HG03139 (cell line): ENCODE data around the gene MT1M.
"Not testable (repeated sequence)": the region's sequence is repeated elsewhere in the genome, so short reads cannot be mapped to it uniquely, and the experiment has no call there.

Experiments
- ATAC-seq: cut with Tn5 transposase; IDR thresholded peaks from one replicate; pipeline ENCODE4 v1.9.1; 2021; ENCODE audit not compliant: unreplicated experiment

MT1M gene

DNA sequence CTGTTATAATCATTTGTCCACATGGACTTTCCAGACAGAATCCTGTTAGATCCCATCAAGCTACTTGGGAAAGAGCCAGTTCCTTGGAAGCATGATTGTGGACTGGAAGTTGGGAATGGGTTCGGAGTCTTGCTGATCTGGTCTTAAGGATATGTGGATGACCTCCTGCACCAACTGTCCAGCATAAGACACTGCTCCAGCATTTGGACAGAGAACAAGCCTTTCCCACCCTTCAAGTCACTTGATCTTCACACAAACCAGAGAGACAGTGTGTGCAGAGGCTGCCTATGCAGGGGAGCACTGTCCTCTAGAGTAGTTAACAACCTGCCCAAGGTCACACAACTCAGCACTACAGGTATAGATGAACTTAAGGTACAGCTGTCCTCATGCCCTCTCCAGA, 13.4 kb downstream of the MT1M start:
- no peak for ATAC-seq

DNA sequence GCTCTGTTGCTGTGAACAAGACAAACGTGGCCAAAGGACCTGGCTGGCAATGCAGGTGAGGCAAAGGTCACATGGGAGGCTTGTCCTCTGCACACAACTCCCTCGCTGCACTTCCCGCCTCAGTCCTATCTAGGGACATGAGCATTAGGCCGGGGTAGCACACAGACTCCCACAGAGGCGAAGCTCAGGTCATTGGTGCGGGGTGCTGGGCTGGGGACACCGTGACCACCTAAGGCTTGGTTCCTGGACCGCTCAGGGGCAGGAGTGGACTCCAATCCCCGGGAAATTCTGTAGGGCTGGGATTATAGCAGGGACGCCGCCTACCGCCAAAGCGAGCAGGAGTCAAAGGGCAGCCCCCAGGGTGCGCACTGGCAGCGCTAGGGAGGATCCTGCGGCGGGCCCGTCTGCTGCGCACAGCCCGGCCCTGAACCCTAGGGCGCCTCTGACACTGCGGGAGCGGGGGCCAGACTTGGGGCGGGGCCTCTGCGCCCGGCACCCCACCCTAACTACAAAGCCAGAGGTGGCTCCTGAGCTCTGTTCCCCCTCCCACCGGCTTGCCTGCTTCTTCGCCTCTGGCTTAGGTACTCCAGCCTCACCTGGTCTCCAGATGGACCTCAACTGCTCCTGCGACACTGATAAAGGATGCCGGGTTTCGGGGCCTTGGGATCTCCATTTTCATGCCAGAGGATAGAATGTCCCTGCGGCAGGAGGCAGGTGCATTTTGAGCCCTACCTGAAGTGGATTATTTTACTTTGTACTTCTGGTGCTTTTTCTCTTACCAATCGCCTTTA, 15.4 kb downstream of the MT1M start:
- ATAC-seq: no peak

DNA sequence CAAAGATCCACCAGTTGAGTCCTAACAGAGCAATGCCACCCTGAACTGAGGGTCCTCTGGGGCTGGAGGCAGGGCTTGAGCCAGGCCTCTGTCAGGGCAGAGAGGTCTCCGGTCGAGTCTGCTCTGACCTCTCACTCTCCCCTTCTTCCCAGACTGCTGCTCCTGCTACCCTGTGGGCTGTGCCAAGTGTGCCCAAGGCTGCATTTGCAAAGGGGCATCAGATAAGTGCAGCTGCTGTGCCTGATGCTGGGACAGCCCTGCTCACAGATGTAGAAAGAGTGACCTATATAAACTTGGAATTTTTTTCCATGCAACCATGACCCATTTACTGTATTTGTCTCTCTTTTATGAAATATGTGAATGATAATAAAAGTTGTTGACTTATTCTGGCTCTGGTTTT, 16.8 kb downstream of the MT1M start:
- ATAC-seq: no peak

DNA sequence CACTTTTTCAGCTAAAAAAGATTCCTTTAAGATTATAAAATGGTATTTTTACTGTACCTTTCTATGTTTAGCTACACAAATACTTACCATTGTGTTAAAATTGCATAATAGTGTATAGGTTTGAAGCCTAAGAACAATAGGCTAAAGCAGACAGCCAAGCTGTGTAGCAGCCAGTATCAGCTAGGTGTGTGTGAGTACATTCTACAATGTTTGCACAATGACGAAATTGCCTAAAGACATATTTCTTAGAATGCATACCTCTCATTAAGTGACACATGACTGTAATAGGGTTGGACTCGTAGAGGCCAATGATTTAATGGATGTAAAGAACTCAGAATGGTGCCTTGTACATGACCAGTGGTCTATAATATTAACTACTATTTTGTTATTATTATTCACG, 17.4 kb downstream of the MT1M start:
- no peak for ATAC-seq

DNA sequence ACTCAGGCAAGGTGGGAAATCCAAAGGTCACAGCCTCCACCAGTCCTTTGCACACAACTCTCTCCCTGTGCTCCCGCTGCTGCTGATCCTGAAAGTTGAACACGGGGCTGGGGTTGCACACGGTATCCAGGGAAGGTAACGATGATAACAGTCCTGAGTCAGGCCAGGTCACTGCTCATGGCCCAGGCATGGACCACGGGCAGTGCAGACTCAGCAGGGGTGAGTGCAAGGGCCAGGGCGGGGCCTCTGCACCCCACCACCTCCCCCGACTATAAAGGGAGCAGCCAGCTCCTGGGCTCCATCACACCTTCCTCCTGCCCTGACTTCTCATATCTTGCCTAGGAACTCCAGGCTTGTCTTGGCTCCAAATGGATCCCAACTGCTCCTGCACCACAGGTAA, 19.1 kb downstream of the MT1M start, which contains the start of gene MT1B:
MT1B (plus strand) TSS at position 301 of the 400 bp plus-strand sequence; CDS start at position 369, 68 bp downstream.
- no peak for ATAC-seq

DNA sequence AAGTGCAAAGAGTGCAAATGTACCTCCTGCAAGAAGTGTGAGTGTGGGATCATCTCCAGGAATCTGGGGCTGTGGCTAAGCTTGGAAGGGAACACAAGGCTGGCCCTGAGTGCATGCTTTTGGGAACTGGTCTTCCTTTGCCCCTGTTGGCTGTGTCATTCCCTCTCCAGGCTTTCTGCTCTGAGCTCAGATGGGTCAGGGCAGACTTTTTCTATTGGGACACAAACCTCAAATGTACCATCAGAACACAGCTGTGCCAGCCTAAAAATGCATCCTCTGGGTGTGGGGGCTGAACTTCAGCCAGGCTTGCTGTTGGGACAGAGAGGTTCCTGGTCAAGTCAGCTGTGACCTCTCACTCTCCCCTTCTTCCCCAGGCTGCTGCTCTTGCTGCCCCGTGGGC, 20.1 kb downstream of the MT1M start:
- ATAC-seq: no peak

DNA sequence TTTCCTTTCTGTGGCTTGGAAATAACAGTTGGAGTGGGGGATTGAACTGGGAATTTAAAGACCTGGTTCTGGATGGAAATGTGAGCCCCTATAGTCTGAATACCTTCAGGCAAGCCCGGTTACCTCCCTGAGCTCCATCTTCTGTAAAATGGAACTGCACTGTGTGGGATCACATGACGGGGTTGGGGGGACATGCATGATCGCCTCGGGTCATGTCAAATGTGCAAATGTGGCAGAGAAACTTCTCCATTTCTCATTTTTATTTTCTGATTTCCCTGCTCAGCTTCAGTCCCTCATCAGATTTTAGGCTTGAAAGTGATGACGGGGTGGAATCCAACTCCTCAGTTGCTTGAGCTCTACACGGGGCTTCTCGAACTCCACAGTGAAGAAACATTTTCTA, 20.8 kb downstream of the MT1M start:
- ATAC-seq: no peak

DNA sequence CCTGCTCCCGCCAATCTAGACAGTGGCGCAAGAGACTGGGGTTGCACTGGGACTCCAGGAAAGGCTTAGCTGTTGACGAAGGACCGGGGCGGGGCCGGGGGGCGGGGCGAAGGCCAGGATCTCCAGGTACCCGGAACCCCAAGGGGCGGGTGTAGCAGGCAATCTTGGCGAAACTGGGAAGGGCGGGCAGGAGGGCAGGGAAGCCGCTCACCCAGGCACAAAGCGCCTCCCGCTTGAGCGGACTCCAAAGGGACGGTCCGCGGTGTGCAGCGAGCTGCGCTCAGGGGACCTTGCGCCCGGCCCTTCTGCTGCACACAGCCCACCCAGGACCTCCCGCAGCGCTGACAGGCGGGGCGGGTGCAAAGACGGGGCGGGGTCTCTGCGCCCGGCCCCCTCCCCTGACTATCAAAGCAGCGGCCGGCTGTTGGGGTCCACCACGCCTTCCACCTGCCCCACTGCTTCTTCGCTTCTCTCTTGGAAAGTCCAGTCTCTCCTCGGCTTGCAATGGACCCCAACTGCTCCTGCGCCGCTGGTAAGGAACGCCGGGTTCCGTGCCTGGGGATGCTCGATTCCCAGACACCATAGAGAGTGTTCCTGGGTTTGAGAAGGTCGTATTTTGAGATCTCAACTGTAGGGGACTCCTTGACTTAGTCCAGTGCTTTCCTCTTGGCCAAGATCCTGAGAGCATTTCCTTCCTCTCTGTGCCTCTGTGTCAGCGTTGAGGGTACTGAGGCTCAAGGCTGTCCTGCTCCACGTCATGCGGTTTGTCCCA, 25.3 kb downstream of the MT1M start, which contains the start of gene MT1F:
MT1F (plus strand) TSS at position 405 of the 772 bp plus-strand sequence; CDS start at position 505, 100 bp downstream.
- ATAC-seq: no peak

DNA sequence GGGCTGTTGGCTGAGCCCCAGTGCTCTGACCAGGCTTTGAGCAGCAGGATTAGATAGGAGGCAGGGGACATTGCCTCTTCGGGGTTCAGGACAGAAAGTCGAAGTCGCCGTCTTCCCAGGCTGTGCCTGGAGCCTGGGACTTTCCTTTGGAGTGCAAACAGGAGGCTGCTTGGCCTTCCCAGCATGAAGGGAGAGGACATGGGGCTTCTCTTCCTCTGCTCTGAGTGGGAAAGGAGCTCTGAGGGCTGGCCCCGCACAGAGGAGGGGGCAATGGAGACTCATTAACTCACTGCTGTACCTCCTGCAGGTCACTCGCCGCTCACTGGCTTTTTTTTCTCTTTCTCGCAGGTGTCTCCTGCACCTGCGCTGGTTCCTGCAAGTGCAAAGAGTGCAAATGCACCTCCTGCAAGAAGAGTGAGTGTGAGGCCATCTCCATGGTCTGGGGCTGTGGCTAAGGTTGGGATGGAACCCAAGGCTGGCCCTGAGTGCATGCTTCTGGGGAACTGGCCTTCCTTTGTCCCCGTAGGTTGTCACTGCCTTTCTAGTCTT, 25.9 kb downstream of the MT1M start:
- no peak for ATAC-seq

DNA sequence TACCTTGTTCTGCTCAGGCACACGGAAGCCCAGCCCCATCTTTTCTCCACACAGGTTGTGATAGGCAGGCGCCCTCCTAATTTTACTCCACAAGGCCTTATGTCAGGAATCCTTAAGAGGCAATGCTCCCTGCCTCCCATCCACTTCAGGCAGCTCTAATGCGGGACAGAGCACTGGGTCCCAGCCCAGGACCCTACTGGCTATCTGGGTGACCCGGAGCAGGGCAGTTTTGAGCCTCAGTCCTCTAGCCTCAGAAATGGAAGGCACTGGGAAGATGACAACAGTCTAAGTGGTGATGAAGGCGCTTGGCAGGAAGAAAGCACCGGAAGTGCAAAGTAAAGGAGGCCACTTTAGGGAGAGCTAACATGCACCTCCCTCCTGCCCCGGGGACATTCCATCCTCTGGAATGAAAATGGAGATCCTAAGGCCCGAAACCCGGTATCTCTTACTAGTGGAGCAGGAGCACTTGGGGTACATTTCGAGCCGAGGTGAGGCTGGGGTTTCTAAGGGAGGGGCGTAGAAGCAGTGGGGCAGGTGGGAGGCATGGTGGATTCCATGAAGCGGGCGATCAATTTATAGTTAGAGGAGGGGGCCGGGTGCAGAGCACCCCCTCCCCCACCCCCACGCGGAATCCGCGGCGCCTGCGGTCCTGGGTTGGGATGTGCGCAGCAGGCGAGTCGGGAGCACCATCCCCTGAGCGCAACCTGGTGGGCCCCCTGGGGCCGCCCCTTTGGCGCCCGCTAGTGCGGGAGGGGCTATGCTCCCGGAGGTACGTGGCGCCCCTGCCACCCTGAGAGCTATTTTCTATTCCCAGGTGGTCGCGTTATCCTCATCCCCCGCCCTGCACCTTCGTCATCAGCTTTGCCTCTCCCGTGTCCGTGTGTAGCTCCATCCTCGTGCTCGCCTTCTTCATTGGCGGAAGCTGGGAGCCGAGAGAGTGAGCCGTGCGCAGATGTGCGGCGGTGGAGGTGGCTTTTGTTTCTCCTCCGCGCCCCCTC, 30.2 kb downstream of the MT1M start:
- ATAC-seq: no peak

DNA sequence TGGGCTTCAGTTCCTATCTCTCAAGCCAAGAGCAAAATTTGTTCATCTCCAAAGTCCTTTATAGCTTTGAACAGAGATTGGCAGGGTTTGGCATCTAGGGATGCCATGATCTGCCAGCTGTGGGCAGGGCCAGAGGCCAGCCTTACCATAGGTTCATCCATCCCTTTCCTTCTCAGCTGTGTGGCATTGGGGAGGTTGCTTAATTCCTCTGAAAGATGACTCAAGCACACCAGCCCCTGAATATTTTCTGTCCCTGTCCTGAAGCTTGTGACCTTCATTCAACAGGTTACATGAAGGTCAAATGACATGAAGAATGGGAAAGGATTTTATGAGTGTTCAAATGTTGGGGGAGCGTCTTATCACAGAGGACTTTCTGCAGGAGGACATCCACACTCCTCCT, 32.0 kb downstream of the MT1M start:
- no peak for ATAC-seq

DNA sequence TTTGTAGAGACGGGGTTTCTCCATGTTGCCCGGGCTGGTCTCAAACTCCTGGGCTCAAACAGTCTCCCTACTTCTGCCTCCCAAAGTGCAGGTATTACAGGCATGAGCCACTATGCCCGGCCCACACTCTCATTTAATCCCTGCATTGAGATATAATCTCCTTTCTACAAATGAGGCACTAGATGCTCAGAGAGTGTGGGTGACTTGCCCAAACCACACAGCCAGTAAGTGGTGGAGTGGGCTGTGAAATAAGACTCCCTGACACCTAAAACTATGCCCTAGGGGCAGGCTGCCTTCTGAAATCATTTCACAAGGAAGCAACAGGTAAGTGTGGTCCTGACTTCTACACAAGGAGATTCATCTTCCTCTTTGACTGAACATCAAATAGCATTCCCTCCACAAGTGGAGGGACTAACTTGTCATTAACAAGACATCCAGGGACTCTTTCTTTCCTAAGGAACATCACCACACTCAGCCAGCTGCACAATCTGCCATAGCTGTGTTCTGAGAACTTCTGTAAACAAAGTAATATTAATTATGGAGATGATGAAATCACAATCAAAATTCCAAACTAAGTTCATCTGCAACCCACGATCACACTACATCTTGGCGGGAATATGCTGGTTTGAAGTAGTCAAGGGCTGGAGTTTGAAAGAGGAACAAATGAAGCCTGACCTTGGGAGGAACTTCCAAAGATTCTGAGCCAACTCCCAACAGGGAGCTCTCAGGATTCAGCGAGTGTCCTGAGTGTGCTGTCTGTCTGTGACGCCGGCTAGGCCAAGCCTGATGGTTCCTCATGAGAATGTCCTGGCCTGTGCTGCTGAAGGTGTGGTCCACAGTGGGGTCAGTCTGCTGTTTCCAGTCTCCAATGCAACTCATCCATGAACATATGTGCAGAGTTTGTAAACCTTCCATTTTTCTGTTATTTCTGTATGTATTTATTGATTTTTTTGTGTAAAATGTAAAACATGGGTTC, 33.1 kb downstream of the MT1M start:
- not testable (repeated sequence) for ATAC-seq

DNA sequence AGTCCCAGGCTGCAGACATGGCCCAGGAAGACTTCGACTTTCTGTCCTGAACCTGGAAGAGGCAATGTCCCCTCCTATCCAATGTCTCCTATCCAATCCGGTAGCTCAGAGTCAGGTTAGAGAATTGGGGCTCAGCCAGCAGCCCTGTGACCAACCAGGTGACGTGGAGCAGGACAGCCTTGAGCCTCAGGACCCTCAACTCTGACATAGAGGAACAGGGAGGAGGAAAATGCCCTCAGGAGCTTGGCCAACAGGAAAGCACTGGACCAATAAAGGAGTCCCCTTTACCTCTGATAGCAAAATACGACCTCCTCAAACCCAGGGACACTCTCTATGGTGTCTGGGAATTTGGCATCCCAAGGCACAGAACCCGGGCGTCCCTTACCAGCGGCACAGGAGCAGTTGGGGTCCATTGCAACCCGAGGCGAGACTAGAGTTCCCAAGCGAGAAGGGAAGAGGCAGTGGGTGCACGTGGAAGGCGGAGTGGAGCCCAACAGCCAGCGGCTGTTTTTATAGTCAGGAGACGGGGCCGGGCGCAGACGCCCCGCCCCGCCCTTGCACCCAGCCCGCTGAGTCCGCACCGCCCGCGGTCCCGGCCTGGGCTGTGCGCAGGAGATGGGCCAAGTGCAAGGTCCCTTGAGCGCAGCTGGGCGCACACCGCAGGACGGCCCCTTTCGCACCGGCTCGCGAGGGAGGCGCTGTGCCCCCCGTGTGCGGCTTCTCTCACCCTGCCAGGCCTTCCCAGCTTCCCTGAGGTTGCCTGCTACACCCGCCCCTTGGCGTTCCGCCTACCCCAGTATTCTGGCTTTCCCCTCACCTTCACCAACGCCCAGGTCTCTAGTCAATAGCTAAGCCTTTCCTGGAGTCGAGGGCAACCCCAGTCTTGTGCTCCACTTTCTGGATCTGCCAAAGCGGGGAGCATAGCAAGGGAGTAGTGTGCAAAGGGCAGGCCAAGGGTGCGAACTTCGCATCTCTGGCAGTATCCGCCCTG, 35.4 kb downstream of the MT1M start, which contains the start of gene MT1G:
MT1G (minus strand) TSS at position 485 of the 991 bp plus-strand sequence; CDS start at position 413, 72 bp downstream.
- ATAC-seq: no peak

DNA sequence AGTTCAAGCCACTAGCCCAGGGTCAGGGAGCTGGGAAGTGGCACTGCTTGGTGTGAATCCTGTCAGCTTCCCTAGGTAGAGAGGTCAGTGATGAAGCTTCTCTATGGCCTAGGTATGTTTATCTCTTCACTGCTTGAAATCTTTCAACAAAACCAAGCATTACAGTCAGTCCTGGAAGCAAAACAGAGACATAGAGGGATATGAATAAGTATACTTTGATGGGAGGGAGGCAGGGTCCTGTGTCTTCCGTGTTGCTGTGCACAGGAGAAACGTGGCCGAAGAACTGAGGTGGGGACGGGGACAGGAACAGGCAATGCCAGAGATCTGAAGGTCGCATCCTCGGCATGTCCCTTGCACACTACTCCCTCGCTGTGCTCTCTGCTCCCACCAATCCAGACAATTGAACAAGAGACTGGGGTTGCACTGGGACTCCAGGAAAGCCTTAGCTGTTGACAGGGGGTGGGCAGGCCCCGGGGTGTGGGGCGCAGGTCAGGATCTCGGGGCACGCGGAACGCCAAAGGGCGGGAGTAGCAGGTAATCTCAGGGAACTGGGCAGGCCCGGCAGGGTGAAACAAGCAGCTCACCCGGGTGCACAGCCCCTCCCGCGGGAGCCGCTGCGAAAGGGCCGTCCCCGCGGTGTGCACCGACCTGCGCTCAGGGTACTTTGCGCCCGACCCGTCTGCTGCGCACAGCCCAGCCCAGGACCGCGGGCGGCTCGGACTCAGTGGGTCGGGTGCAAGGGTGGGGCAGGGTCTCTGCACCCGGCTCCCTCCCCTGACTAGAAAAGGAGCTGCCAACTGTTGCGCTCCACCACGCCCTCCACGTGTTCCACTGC, 36.8 kb downstream of the MT1M start, which contains the start of gene MT1H:
MT1H (plus strand) TSS at position 810 of the 835 bp plus-strand sequence. CDS start 71 bp downstream, outside the sequence.
- no peak for ATAC-seq

DNA sequence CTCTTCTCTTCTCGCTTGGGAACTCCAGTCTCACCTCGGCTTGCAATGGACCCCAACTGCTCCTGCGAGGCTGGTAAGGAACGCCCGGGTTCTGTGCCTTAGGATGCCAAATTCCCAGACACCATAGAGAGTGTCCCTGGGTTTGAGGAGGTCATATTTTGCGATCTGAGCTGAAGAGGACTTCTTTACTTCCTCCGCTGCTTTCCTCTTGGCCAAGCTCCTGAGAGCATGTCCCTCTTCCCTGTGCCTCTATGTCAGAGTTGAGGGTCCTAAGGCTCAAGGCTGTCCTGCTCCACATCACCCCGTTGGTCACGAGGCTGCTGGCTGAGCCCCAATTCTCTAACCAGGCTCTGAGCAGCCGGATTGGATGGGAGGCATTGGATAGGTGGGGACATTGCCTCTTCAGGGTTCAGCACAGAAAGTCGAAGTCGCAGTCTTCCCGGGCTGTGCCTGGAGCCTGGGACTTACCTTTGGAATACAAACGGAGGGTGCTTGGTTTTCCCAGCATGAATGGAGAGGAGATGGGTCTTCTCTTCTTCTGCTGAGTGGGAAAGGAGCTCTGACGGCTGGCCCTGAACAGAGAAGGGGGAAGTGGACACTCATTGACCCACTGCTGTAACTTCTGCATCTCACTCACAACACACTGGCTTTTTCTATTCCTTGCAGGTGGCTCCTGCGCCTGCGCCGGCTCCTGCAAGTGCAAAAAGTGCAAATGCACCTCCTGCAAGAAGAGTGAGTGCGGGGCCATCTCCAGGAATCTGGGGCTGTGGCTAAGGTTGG, 37.6 kb downstream of the MT1M start:
- no peak for ATAC-seq

DNA sequence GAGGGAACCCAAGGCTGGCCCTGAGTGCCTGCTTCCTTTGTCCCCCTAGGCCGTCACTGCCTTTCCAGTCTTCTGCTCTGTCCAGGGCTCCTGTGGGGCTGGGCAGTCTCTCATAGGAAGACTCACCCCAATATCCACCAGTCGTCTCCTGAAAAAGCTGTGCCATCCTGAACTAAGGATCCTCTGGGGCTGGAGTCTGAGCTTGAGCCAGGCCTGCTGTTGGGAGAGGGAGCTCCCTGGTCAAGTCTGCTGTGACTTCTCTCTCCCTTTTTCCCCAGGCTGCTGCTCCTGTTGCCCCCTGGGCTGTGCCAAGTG, 38.1 kb downstream of the MT1M start:
- ATAC-seq: no peak
